SU-DHL-6 (cell line): ENCODE measurements around the gene OCSTAMP.

Source experiments
- H2AFZ ChIP-seq: fragments of 200-600 bp; sonication (generic); 2 replicates; pipeline ENCODE4 v1.6.1; 2014; ENCODE audit warnings: low read depth, mild to moderate bottlenecking, moderate library complexity, mixed read lengths, antibody characterized with exemption, low read length; ENCODE audit not compliant: severe bottlenecking
- H3F3A ChIP-seq: fragments of 200-600 bp; shearing (Covaris generic); 2 replicates; pipeline ENCODE4 v1.6.0; 2016; ENCODE audit warnings: antibody characterized with exemption, mild to moderate bottlenecking; ENCODE audit not compliant: insufficient read depth
- H3K27ac ChIP-seq: fragments of 200-600 bp; sonication (generic); 2 replicates; pipeline ENCODE4 v1.5.1; 2016; ENCODE audit warnings: low read depth, mild to moderate bottlenecking, low read length, moderate library complexity, mixed read lengths
- H3K27me3 ChIP-seq: fragments of 200-600 bp; sonication (generic), shearing (Covaris generic); 2 replicates; pipeline ENCODE4 v1.6.0; 2014; ENCODE audit warnings: mild to moderate bottlenecking, low read length
- H3K36me3 ChIP-seq: fragments of 200-600 bp; sonication (generic); 2 replicates; pipeline ENCODE4 v1.6.1; 2014; ENCODE audit warnings: mild to moderate bottlenecking, low read length, mixed read lengths
- H3K4me2 ChIP-seq: fragments of 300-600, 200-600 bp; shearing (Covaris generic), sonication (generic); 2 replicates; pipeline ENCODE4 v1.6.0; 2014; ENCODE audit warnings: low read length, low read depth, mild to moderate bottlenecking; ENCODE audit not compliant: poor library complexity, severe bottlenecking
- H3K4me3 ChIP-seq: fragments of 200-600 bp; sonication (generic); 2 replicates; pipeline ENCODE4 v1.5.1; 2014; ENCODE audit warnings: antibody characterized with exemption, low read length, mild to moderate bottlenecking, mixed read lengths; ENCODE audit not compliant: insufficient read depth, poor library complexity, severe bottlenecking
- H3K79me2 ChIP-seq: fragments of 200-600 bp; sonication (generic); 2 replicates; pipeline ENCODE4 v1.6.1; 2014; ENCODE audit warnings: mild to moderate bottlenecking, low read length, moderate library complexity; ENCODE audit not compliant: insufficient read depth
- H3K9ac ChIP-seq: fragments of 200-600 bp; sonication (generic); 2 replicates; pipeline ENCODE4 v1.7.0; 2014; ENCODE audit warnings: mild to moderate bottlenecking, low read length
- H3K9me2 ChIP-seq: fragments of 200-600 bp; sonication (generic); replicated peaks from 2 replicates; pipeline ENCODE4 v1.6.1; 2014; ENCODE audit warnings: low read length; ENCODE audit not compliant: insufficient read depth
- H3K9me3 ChIP-seq: fragments of 200-600 bp; sonication (generic); 2 replicates; pipeline ENCODE4 v1.6.1; 2014; ENCODE audit warnings: low read length, mixed read lengths; ENCODE audit not compliant: insufficient read depth
- H4K20me1 ChIP-seq: fragments of 200-600 bp; sonication (generic); 2 replicates; pipeline ENCODE4 v1.6.1; 2014; ENCODE audit warnings: low read depth, mild to moderate bottlenecking, antibody characterized with exemption, low read length, moderate library complexity, mixed read lengths
- EZH2phosphoT487 ChIP-seq: fragments of 200-600 bp; sonication (generic), shearing (Covaris generic); conservative IDR thresholded peaks from 2 replicates; pipeline ENCODE4 v1.6.1; 2018; ENCODE audit warnings: mild to moderate bottlenecking, antibody characterized with exemption, low read length, moderate library complexity, mixed read lengths
- TF ChIP-seq, protein P1 (sequence below): fragments of 200-600 bp; sonication (generic); IDR thresholded peaks from one replicate; pipeline ENCODE4 v1.5.1; 2017; ENCODE audit warnings: antibody characterized with exemption, mild to moderate bottlenecking, low read length, moderate library complexity; ENCODE audit not compliant: insufficient read depth, poor library complexity, severe bottlenecking

The OCSTAMP gene

DNA sequence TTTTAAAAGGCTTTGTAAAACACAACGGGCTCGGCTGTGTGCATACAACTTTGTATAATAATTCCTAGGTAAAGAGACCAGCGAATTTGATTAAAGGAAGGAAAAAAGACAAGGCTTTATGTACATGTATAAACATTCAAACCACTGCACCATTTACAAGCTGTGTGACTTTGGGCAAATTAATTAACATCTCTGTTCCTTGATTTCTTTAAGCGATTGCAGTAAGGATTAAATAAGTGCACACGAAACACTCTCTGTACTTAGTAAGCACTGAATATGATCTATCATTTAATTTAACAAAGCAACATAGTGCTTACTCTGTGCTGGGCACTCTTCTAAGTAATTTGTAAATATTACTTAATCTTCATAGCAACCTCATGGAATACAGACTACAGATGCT lies 19.5 kb upstream of the OCSTAMP start:
- Histone ChIP-seq H3K27me3 (no peaks in the 10 kb centered on the region), H3K27ac (no peak overlapping the region), H4K20me1 (no peaks in the 10 kb centered on the region), H2AFZ (no peak overlapping the region), H3K36me3 (no peaks in the 10 kb centered on the region), H3K79me2 (no peaks in the 10 kb centered on the region), H3K9me2 (no peaks in the 10 kb centered on the region), H3K4me2 (no peak overlapping the region), H3F3A (no peaks in the 10 kb centered on the region), H3K9ac (no peak overlapping the region), H3K4me3 (no peak overlapping the region), H3K9me3 (no peaks in the 10 kb centered on the region)
- no peak for TF ChIP-seq EZH2phosphoT487
- TF ChIP-seq, protein P1, sequence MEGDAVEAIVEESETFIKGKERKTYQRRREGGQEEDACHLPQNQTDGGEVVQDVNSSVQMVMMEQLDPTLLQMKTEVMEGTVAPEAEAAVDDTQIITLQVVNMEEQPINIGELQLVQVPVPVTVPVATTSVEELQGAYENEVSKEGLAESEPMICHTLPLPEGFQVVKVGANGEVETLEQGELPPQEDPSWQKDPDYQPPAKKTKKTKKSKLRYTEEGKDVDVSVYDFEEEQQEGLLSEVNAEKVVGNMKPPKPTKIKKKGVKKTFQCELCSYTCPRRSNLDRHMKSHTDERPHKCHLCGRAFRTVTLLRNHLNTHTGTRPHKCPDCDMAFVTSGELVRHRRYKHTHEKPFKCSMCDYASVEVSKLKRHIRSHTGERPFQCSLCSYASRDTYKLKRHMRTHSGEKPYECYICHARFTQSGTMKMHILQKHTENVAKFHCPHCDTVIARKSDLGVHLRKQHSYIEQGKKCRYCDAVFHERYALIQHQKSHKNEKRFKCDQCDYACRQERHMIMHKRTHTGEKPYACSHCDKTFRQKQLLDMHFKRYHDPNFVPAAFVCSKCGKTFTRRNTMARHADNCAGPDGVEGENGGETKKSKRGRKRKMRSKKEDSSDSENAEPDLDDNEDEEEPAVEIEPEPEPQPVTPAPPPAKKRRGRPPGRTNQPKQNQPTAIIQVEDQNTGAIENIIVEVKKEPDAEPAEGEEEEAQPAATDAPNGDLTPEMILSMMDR = no peak

DNA sequence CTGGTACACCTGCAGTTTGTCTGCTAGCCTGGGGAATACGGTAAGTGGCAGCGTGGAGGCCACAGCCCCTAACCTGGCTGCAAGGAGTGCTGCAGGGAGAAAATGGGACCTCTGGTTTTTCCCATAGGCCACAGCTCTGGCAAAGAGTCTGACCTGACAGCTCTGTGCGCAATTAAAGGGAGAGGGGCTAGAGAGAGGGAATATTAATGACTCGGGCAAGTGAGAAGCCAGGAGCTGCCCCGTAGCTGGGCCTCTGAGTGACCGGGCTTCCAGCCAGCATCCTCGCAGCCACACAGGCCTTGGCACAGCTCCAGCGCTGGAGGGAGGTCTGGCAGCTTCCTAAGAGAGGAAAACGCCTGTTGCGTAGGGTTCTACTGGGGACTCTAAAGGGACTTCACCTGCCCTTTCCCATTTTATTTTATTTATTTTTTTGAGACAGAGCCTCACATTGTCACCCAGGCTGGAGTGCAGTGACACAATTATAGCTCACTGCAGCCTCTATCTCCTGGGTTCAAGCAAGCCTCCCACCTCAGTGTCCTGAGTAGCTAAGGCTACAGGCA lies 18.2 kb upstream of the OCSTAMP start:
- TF ChIP-seq EZH2phosphoT487 = no peak
- TF ChIP-seq, protein P1 = no peak
- no peak overlapping the region for H3K4me3 ChIP-seq
- H2AFZ ChIP-seq = no peak overlapping the region
- no peaks in the 10 kb centered on the region for H3K36me3 ChIP-seq
- no peaks in the 10 kb centered on the region for H3K79me2 ChIP-seq
- H3K9me3 ChIP-seq = no peaks in the 10 kb centered on the region
- no peak overlapping the region for H3K27ac ChIP-seq
- no peaks in the 10 kb centered on the region for H4K20me1 ChIP-seq
- H3F3A ChIP-seq = no peaks in the 10 kb centered on the region
- H3K4me2 ChIP-seq = no peak overlapping the region
- H3K27me3 ChIP-seq = no peaks in the 10 kb centered on the region
- H3K9ac ChIP-seq = no peak overlapping the region
- no peaks in the 10 kb centered on the region for H3K9me2 ChIP-seq

DNA sequence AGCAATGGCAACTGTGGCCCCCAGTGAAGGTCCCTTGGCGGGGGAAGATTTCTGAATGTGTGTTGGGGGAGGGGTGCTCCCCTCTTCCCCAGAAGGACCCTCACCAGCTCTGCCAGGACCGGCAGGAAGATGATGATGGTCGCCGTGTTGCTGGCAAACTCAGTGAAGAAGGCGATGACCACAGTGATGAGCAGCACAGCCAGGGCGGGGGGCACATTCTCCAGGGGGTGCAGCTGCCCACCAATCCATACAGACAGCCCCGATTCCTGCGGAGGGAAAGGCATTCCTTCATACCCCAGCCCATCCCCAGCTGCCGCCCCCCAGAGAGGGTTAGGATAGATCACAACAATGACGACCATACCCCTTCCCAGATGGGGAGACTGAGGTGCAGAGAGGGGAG lies 15.7 kb upstream of the OCSTAMP start:
- Histone ChIP-seq H3K36me3 (no peaks in the 10 kb centered on the region), H3F3A (no peaks in the 10 kb centered on the region), H2AFZ (no peak overlapping the region), H3K79me2 (no peaks in the 10 kb centered on the region), H3K4me3 (no peak overlapping the region), H3K9ac (no peak overlapping the region), H3K27ac (no peak overlapping the region), H4K20me1 (no peaks in the 10 kb centered on the region), H3K9me2 (no peaks in the 10 kb centered on the region), H3K4me2 (no peak overlapping the region), H3K9me3 (no peaks in the 10 kb centered on the region), H3K27me3 (no peaks in the 10 kb centered on the region)
- TF ChIP-seq, protein P1 = no peak
- no peak for TF ChIP-seq EZH2phosphoT487
